ENCODE measurements around the gene EMCN.

DNA sequence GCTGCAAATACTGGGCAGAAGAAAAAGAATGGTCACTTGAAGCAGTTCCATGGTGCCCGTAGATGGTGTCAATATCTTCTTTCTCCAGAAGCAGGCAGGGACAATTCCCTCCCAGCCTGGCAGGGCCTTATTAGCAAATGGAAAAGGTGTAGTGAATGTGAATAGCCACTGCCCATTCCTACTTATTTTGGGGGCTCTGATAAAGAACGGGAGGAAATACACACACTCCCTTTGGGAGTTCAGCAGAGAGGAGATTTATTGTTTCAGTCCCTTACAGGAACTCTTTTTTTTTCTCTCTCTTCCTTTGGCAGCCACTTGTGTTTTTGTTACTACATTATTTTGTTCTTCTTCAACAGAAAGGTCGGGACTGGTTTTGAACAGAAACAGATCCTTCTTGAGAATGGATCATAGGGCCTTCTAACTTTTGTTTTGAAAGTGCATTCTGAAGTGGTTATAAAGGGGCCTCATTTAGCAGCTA, at the start of gene EMCN:
- no peak for TF ChIP-seq POLR2A (IDR thresholded peaks at IDR 0.05; ENCODE audit: low read depth, low read length)
- TF ChIP-seq POLR2AphosphoS5 (IDR thresholded peaks at IDR 0.05; ENCODE audit: low read depth, low read length): no peak
- no peak for TF ChIP-seq TAF1 (IDR thresholded peaks at IDR 0.05; ENCODE audit: low read depth, low read length)
- no peak for TF ChIP-seq PAX5 (IDR thresholded peaks at IDR 0.05; ENCODE audit: insufficient read depth, low read length, severe bottlenecking)
